Middle frontal gyrus (tissue), 1 donor: ENCODE data around the gene MCAT.
A peak's percentile ranks its signal among the peaks of the same experiment; 100 is the strongest.

Experiments used
- DNase-seq: peaks from one replicate; pipeline ENCODE4 v3.0.0-alpha.2; 2015; ENCODE audit warnings: low spot score; ENCODE audit errors: extremely low spot score

The MCAT gene

DNA sequence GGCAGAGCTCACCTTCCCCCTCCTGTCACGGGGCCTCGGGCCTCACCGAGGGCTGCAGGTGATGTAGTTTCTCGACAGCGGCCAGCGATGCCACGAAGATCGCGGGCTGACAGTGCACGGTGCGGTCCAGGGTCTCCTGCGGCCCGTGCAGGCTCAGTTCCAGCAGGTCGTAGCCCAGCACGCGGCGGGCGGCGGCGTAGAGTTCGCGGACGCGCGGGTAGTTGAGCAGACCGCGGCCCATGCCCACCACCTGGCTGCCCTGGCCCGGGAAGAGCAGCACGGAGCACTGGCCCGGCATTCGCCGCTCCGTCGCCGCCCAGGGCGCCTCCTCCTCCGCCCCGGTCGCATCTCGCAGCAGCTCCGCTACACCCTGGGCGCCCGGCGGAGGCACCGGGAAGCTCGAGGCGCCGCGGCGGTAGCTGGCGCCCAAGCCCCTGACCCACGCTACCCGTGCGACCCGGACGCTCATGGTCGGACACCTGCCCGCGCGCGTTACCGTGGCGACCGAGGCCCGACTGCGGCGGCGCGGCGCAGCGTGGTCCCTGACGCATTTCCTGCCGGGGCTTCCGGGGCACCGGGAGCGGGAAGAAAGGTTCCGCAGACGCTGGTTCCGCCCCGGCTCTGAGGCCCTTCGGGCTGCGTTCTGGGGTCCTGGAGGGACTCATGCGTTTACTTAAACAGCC is at the start of gene MCAT:
Gene MCAT, minus strand, starts transcription at position 519 of the 683 bp plus-strand sequence. Its CDS starts 50 bp downstream, at position 469.
- peak; percentile 73 for DNase-seq

DNA sequence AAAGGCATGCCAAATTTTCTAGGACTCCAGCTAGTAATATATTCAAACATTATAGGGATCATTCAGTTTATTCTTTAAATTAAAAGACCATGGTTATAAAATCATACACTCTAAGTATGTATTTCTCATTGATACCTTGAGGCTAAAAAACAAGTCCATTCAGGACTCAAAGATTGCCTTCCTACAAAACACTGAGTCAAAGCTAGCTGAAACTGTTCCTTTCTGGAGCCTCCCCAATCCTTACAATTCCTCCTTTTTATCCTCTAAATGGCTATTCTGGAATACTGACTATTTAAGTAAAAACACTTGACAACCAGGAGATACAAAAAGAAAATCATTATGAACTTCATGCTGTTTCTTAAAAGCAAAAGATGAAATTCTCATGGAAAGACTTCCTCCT is 48.6 kb upstream of the MCAT start:
- no peak for DNase-seq

- DNase-seq, result no peak
Measured at GRCh38 chr22:43188829-43189545, 45.8 kb upstream of the MCAT start.

DNA sequence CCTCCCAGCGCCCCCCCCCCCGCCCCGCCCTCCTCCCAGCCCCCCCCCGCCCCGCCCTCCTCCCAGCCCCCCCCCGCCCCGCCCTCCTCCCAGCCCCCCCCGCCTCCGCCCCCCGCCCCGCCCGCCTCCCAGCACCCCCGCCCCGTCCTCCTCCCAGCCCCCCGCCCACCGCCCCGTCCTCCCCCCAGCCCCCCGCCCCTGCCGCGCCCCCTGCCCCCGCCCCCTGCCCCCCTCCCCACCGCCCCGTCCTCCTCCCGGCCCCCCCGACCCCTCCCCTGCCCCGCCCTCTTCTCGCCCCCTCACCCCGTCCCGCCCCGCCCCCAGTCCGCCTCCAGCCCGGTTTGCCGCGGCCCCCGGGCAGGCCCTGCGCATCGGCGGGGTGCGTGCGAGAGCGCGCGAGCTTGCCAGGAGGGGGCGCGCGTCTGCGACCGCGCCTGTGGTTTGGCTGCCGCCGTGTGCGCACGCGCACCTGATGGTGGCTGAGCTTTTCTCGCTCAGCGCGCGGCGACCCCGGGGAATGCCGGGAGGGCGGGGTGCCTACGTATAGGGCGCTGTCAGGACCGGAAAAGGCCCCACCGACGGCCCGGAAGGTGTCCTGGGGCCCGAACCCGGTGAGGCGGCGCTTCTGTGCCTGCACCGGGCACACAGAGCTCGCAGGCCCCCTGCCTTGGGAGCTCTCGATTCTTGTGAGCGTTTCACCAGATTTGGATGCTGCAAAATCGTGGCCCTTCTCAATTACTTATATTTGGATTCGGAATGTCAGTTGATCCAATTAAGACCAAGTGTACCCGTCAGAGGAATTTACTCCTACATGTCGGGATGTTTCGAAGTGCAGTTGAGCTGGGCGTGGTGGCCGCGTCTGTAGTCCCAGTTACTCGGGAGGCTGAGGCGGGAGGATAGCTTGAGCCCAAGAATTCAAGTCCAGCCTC is 44.2 kb upstream of the MCAT start:
- peak; percentile 89 for DNase-seq

- peak; percentile 8 for DNase-seq
Measured at GRCh38 chr22:43186272-43187170, 43.3 kb upstream of the MCAT start, which contains the start of gene TTLL12. TSS of gene TTLL12 (minus strand) at chr22:43187134. CDS start at chr22:43187069, 65 bp downstream.

DNA sequence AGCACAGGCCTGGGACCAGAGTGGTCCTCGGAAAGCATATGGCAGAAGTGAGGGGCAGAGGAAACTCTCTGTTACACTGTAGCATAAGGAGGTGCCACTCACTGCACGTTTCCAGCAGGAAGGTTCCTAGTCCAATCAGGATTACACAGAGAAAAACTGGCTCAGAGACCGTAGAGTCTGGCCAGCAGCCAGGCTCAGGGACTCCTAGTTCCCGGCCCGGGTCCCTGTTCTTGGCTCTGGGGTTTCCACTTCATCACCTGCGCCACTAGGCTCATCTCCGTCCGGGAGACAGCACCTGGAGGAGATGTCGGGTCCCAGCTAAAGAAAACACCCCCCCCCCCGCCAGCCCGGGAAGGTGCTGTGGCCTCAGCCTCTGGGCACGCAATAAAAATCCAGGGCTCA is 42.7 kb upstream of the MCAT start:
- DNase-seq, result no peak

DNA sequence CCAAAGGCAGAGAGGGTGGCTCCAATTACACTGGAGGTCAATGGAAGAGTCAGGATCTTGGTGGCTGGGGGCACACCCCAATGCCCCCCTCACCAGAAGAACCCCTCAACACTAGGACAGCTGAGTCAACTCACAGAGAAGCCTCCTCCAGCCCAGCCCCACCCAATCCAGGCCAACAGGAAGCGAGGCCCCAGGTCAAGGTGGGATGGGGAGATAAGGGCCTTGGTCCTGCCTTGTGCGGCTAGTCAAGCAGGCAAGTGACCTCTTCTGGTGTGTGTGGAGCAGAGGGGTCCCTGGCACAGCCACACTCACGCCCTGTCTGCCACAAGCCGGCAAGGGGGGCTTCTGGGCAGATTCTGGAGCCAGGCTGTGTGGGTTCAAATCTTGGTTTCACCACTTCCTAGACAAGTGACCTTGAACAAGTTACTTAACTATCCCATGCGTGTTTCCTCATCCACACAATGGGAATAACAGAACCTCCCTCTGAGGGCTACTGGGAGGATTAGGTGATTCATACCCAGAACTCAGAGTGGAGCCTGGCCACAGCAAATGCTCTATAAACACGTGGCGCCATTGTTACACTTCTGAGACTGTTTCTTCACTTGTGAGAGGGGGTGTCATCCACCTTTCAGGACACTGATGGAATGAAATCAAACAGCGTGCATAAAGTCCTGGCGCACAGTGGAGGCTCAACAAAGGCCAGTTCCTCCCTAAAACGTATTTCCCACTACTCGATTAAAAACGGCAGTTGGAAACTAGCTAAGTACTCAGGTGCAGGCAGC is 40.5 kb upstream of the MCAT start:
- no peak for DNase-seq

GRCh38 chr22:43182726-43183125 is 39.5 kb upstream of the MCAT start:
- DNase-seq, result no peak

DNA sequence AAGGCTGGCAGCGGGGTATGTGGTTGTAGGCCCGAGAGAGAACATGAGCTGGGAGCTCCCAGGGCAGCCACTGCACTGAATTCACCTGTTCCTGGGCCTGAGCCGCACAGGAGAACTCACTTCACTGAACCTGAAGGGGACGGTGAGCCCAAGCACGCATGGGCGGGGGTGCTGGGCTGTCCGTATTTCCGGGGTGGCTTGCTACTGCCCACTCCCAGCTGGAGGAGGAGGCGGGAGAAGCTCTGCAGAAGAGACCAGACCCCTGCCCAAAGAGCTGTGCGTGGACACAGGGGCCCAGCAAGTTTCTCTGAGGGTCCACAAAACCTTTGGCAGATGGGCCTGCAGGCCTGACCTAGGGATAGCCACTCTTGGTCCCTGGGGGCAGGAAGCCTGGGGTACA is 38.9 kb upstream of the MCAT start:
- DNase-seq, result no peak

- no peak for DNase-seq
Measured at GRCh38 chr22:43181321-43182076, 38.3 kb upstream of the MCAT start.

- no peak for DNase-seq
Measured at GRCh38 chr22:43180670-43181069, 37.5 kb upstream of the MCAT start.

DNA sequence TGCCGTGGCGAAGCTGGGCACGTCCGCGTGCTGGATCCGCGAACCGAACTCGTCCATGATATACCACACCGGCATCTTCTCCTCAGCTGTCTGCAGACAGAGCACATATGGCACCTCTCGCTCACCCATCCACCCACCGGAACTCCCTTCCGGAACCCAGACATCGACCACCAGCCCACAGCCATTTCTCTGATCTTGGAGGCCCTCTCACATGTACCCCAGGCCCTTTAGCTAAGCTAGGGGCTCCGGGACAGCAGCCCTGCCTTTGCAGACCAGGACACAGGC is 36.7 kb upstream of the MCAT start:
- no peak for DNase-seq

DNA sequence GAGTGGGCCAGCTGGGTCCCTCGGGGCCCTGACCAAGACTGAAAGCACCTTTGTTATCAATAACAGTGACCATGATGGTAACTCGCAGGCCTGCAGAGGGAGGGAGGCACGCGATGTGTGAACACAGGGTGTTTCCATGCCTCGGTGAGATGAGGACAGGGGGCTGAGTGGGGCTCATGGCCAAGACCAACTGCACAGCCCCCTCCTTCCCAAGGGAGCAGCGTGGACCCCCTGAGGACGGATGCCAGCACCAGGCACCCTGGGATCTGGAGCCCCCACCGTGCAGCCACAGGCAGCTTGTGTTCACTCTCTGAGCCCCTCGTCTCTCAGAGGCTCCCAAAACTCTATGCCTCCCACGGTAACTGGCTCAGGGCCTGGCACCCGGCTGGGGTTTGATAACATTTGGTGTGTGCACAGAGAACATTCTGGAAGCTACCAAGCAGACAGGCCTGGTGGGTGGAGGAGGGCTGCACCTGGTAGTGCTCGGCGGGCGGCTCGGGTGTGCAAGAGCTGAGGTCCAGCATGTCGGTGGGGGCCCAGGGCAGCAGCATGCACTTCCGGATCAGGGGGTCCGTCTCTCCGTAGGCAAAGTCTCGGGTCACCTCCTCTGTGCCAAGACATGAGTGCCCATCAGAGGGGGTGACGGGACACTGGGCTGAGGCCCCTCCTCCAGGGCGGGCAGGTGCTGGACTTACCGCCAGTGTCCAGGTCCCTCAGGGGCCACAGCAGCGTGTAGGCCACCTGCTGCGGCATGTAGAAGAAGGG is 36.1 kb upstream of the MCAT start:
- DNase-seq, result no peak

GRCh38 chr22:43177479-43177878 is 34.3 kb upstream of the MCAT start:
- no peak for DNase-seq

GRCh38 chr22:43176090-43176489 is 32.9 kb upstream of the MCAT start:
- no peak for DNase-seq

DNA sequence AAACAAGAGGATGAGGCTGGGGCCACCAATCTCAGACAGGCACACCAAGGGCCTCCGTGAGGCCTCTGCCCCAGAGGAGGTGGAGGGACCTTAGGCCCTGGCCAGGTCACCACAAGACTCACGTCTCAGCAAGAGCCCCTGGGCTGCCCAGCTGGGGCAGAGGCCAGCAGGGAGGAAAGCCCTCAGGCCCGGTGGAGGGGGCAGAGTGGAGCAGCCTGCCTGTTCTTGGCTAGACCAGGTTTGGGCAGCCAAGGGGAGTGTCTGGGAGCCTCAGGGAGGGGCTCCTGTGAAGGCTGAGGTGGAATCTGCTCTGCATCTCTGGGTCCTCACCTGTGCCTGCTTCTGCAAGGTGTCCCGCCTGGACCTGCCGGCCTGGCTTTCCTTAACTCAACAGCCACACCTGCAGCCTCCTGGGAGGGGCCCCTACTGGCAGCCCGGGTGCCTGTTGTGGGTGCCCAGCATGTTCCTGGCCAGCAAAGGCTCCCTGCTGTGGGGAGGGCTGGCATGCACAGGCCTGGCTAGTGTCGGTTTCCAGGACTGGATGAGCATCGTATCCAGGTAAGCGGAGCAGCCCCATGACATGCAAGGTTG is 31.8 kb upstream of the MCAT start:
- DNase-seq, result no peak

DNA sequence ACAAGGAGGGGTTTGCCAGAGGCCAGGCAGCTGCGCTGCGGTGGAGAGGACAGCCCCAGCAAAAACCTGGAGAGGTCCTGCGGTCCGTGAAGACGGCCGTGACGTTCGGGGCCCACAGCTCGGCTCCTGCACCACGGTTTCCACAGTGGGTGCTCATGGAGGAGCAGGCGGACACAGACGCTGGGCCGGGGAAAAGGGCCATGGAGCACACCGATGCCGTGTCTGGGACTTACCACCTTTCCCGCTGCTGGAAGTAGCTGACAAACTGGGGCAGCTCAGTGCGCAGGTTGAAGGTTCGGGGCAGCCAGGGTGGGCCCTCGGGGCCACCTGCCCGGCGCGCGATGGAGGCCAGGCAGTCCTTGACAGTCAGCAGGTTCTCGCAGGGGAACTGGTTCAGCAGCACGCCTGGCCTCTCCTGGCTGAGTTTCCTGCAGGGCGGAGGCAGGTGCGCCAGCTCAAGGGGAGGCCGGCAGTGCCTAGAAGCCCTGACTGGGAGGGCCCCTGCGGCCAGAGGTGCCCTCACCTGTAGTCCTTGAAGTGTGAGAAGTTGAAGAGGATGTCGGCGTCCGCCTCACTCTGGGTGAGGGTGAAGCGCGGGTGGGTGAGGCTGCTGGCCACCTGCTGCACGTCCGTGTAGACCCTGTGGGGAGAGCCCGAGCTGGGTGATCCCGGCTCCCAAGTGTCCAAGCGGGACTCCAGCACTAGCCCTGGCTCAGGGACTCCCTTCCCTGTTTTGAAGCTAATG is 30.9 kb upstream of the MCAT start:
- DNase-seq, result no peak

DNA sequence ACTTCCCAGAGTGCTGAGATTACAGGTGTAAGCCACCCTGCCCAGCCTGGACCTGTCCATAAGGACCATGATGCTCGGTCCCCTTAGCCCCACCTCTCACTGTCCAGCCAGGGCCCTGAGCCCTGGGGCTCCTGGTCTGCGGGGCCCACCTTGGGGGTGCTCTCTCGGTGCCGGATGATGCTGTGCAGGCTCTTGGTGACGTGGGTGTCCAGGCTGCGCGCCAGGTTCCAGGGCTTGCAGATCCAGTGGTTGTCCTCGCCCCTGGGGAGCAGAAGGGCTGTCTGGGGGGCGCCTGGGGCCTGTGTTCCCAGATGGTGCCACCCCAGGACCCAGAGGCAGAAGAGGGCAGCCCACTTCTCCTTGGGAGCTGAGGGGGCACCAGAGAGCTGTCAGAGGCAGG is 30.4 kb upstream of the MCAT start:
- DNase-seq, result no peak
